GF-D8 (cell line): ENCODE measurements around the gene CDK6.

Experiments used
- DNase-seq: peaks from one replicate; lab custom pipeline; 2025; lab: John Stamatoyannopoulos, UW

Gene CDK6

GRCh38 chr7:92680442-92680841 is 155.9 kb downstream of the CDK6 start:
- no peak for DNase-seq

GRCh38 chr7:92678291-92678920 is 158.0 kb downstream of the CDK6 start:
- no peak for DNase-seq

GRCh38 chr7:92674379-92674778 is 162.0 kb downstream of the CDK6 start:
- no peak for DNase-seq

- DNase-seq: no peak
Measured at GRCh38 chr7:92671505-92672169, 164.7 kb downstream of the CDK6 start.

GRCh38 chr7:92670204-92670851 is 166.0 kb downstream of the CDK6 start:
- no peak for DNase-seq

GRCh38 chr7:92669616-92670165 is 166.7 kb downstream of the CDK6 start:
- DNase-seq: no peak

- DNase-seq: no peak
Measured at GRCh38 chr7:92668564-92668963, 167.8 kb downstream of the CDK6 start.

- no peak for DNase-seq
Measured at GRCh38 chr7:92667816-92668535, 168.4 kb downstream of the CDK6 start.

- no peak for DNase-seq
Measured at GRCh38 chr7:92665926-92666325, 170.4 kb downstream of the CDK6 start.

GRCh38 chr7:92661651-92662050 is 174.7 kb downstream of the CDK6 start:
- no peak for DNase-seq

- DNase-seq: no peak
Measured at GRCh38 chr7:92658671-92659070, 177.7 kb downstream of the CDK6 start.

GRCh38 chr7:92657391-92657790 is 179.0 kb downstream of the CDK6 start:
- DNase-seq: no peak

GRCh38 chr7:92656121-92656520 is 180.3 kb downstream of the CDK6 start:
- no peak for DNase-seq

- DNase-seq: no peak
Measured at GRCh38 chr7:92655346-92655884, 181.0 kb downstream of the CDK6 start.

GRCh38 chr7:92653136-92653535 is 183.2 kb downstream of the CDK6 start:
- DNase-seq: no peak

- DNase-seq: no peak
Measured at GRCh38 chr7:92652536-92652935, 183.8 kb downstream of the CDK6 start.

- no peak for DNase-seq
Measured at GRCh38 chr7:92650391-92650790, 186.0 kb downstream of the CDK6 start.

- DNase-seq: no peak
Measured at GRCh38 chr7:92648067-92648466, 188.3 kb downstream of the CDK6 start.

- DNase-seq: no peak
Measured at GRCh38 chr7:92647652-92648051, 188.7 kb downstream of the CDK6 start.

- no peak for DNase-seq
Measured at GRCh38 chr7:92647011-92647625, 189.3 kb downstream of the CDK6 start.
